RPMI7951 (cell line): ENCODE results near the gene GAB1. TPM values are rescaled to one million over a fixed set of nuclear protein-coding genes. Genes with fewer than 3 reads are reported as not detected.

Source experiments
- DNase-seq: peaks from one replicate; pipeline ENCODE4 v3.0.0-alpha.2; 2012; ENCODE audit warnings: low read depth
- total RNA-seq: library from RNA; depleted of rRNA; stranded (reverse); fragments of >200 nt; shearing (Covaris generic); gene quantifications from 2 replicates; pipeline ENCODE4 v1.2.3, GENCODE V29; 2014; rRNA removed

The GAB1 gene
- total RNA-seq, 1 experiment from 2014 or later, result 11.5 TPM

- DNase-seq, result peak; percentile 40
Measured at GRCh38 chr4:143482840-143483239, 146.2 kb downstream of the GAB1 start.

GRCh38 chr4:143486314-143486713, 149.6 kb downstream of the GAB1 start:
- no peak for DNase-seq

- DNase-seq, result no peak
Measured at GRCh38 chr4:143488687-143489086, 152.0 kb downstream of the GAB1 start.

GRCh38 chr4:143489106-143489505, 152.4 kb downstream of the GAB1 start:
- DNase-seq, result peak; percentile 13

GRCh38 chr4:143498021-143498420, 161.3 kb downstream of the GAB1 start:
- DNase-seq, result no peak

GRCh38 chr4:143502231-143502630, 165.6 kb downstream of the GAB1 start:
- no peak for DNase-seq

GRCh38 chr4:143506031-143506430, 169.4 kb downstream of the GAB1 start:
- DNase-seq, result no peak

GRCh38 chr4:143511906-143512305, 175.2 kb downstream of the GAB1 start:
- DNase-seq, result no peak

- DNase-seq, result no peak
Measured at GRCh38 chr4:143512978-143513313, 176.3 kb downstream of the GAB1 start.

- peak; percentile 96 for DNase-seq
Measured at GRCh38 chr4:143513314-143514168, 176.9 kb downstream of the GAB1 start, which contains the start of gene SMARCA5. Gene SMARCA5, plus strand, starts transcription at chr4:143513702. Its CDS starts 223 bp downstream, at chr4:143513925.

- no peak for DNase-seq
Measured at GRCh38 chr4:143514169-143514495, 177.5 kb downstream of the GAB1 start.

- peak; percentile 46 for DNase-seq
Measured at GRCh38 chr4:143514497-143514896, 177.8 kb downstream of the GAB1 start.

- DNase-seq, result peak; percentile 1
Measured at GRCh38 chr4:143514901-143515300, 178.2 kb downstream of the GAB1 start.

GRCh38 chr4:143515905-143516304, 179.2 kb downstream of the GAB1 start:
- DNase-seq, result no peak

GRCh38 chr4:143517764-143518163, 181.1 kb downstream of the GAB1 start:
- DNase-seq, result no peak

Other genes starting within 250 kb of the GAB1 start
- gene USP38, start 152.0 kb upstream of the GAB1 start, total RNA-seq, result 13.3 and 14.1 TPM in 2 replicates
- gene SMARCA5, start 176.8 kb downstream of the GAB1 start, total RNA-seq, result 28.4 and 34.1 TPM in 2 replicates